MG63 (cell line): Measurements from ENCODE around the gene NUP210. TPM values are rescaled to one million over a fixed set of nuclear protein-coding genes. Genes with fewer than 3 reads are reported as not detected.

ENCODE experiments used
- DNase-seq: peaks from one replicate; pipeline ENCODE4 v3.0.0-alpha.2; 2020
- H3K27me3 ChIP-seq: fragments of 250-450 bp; sonication (Bioruptor Pico); 2 replicates; pipeline ENCODE4 v1.5.1; 2020; ENCODE audit warnings: mild to moderate bottlenecking, moderate library complexity
- H3K36me3 ChIP-seq: fragments of 250-450 bp; sonication (Bioruptor Pico); 2 replicates; pipeline ENCODE4 v1.5.1; 2020; ENCODE audit warnings: mild to moderate bottlenecking, moderate library complexity
- H3K4me3 ChIP-seq: fragments of 250-450 bp; sonication (Bioruptor Pico); 2 replicates; pipeline ENCODE4 v1.5.1; 2020; ENCODE audit warnings: mild to moderate bottlenecking, moderate library complexity
- H3K9me3 ChIP-seq: fragments of 250-450 bp; sonication (Bioruptor Pico); 2 replicates; pipeline ENCODE4 v1.5.1; 2020; ENCODE audit warnings: mild to moderate bottlenecking, moderate library complexity
- total RNA-seq: library from RNA; depleted of rRNA; stranded (reverse); fragments of >200 nt; shearing (Covaris generic); gene quantifications from 2 replicates; pipeline ENCODE4 v1.2.3, GENCODE V29; 2014; ENCODE audit warnings: low replicate concordance; rRNA removed

The NUP210 gene
- total RNA-seq, 1 experiment from 2014 or later = 16.4 TPM

GRCh38 chr3:13272831-13273603 is 147.1 kb downstream of the NUP210 start:
- no peak for DNase-seq

DNA sequence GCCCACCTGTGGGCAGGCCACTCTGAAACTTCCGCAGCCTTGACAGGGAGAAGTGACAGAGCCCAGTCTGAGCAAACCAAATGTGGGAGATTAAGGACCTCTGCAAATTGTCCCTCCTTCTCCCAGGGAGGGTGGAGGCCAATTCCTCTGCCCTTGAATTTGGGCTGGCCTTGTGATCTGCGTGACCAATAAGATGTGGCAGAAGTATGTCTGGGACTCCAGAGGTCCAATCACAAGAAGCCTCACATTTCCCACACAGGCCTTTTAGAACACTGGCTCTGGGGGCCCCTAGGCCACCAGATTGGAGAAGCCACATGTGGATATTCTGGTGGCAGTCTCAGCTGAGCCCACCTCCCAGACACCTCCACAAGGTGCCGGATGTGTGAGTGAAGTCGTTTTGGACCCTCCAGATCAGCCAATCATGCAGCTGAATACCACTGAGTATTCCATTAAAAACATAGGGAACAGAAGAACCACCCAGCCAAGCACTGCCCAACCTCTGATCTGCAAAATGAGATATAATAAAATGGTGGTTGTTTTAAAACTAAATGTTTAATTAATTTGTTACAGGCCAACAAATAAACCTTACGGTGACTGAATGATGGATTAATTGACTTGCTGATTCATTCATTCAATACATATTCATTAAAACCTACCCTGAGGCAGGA is 150.3 kb downstream of the NUP210 start:
- no peaks in the 10 kb centered on the region for H3K36me3 ChIP-seq
- DNase-seq = no peak

More at GRCh38 chr3:13272831-13273603, 147.1 kb downstream of the NUP210 start:
- no peaks in the 10 kb centered on the region for H3K9me3 ChIP-seq
- no peaks in the 10 kb centered on the region for H3K27me3 ChIP-seq
- H3K36me3 ChIP-seq = no peaks in the 10 kb centered on the region
- H3K4me3 ChIP-seq = no peak overlapping the region

GRCh38 chr3:13268961-13269441 is 151.1 kb downstream of the NUP210 start:
- no peaks in the 10 kb centered on the region for H3K9me3 ChIP-seq
- no peak for DNase-seq
- H3K4me3 ChIP-seq = no peak overlapping the region
- H3K27me3 ChIP-seq = no peaks in the 10 kb centered on the region
- H3K36me3 ChIP-seq = no peaks in the 10 kb centered on the region

More for the DNA sequence above, 150.3 kb downstream of the NUP210 start:
- H3K9me3 ChIP-seq = no peaks in the 10 kb centered on the region
- H3K27me3 ChIP-seq = no peaks in the 10 kb centered on the region
- H3K4me3 ChIP-seq = no peak overlapping the region

DNA sequence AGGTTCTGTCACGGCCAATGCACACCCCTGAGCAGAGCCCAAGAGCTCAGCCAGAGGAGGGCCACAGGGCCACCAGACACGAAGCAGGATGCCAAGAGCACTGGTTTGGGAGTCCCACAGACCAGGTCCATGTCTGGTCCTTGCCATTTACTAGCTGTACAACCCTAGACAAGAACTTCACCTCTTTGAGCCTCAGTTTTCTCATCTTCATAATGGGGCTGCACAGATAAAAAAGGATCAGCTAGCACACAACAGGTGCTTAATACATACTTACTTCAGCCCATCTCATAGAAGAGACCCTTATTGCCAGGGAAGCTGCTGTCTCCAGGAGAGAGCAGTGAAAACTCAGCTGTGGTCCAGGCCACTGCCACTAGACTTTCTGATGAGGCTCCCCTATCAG is 152.0 kb downstream of the NUP210 start:
- Histone ChIP-seq H3K27me3 (no peaks in the 10 kb centered on the region), H3K36me3 (no peaks in the 10 kb centered on the region), H3K4me3 (no peak overlapping the region), H3K9me3 (no peaks in the 10 kb centered on the region)
- no peak for DNase-seq

GRCh38 chr3:13266651-13267362 is 153.3 kb downstream of the NUP210 start:
- Histone ChIP-seq H3K9me3 (no peaks in the 10 kb centered on the region), H3K36me3 (no peaks in the 10 kb centered on the region), H3K27me3 (no peaks in the 10 kb centered on the region), H3K4me3 (no peak overlapping the region)
- no peak for DNase-seq

Other genes with a start within 250 kb of the NUP210 start
- gene HDAC11, start 60.0 kb upstream of the NUP210 start, total RNA-seq = 13.4 and 40.4 TPM in 2 replicates
- gene FBLN2, start 128.8 kb upstream of the NUP210 start, total RNA-seq = 33.6 and 59.9 TPM in 2 replicates